ENCODE measurements around the gene ADAMTSL1.

- TF ChIP-seq EZH2 (IDR thresholded peaks at IDR 0.05; ENCODE audit: borderline replicate concordance, insufficient read depth, low read length, poor library complexity, severe bottlenecking) (no peak), CTCF (IDR thresholded peaks at IDR 0.05; ENCODE audit: poor library complexity, severe bottlenecking) (no peak), RAD21 (conservative IDR thresholded peaks at IDR 0.05) (no peak), SMC3 (conservative IDR thresholded peaks at IDR 0.05; ENCODE audit: poor library complexity) (no peak), POLR2AphosphoS5 (IDR thresholded peaks at IDR 0.05) (no peak), TAF1 (IDR thresholded peaks at IDR 0.05; ENCODE audit: low read depth) (no peak), EP300 (conservative IDR thresholded peaks at IDR 0.05; ENCODE audit: poor library complexity, severe bottlenecking) (no peak), REST (IDR thresholded peaks at IDR 0.05; ENCODE audit: borderline replicate concordance) (no peak), MXI1 (conservative IDR thresholded peaks at IDR 0.05; ENCODE audit: poor library complexity, severe bottlenecking) (no peak)
Measured at GRCh38 chr9:18796696-18797270, 322.8 kb downstream of the ADAMTSL1 start.

Data from neural cell (in vitro differentiated cells).